Gastroesophageal sphincter (tissue), 4 donors: ENCODE measurements around the gene CFP. TPM values are rescaled to one million over a fixed set of nuclear protein-coding genes. Genes with fewer than 3 reads are reported as not detected.

Source experiments
- ATAC-seq: fragments of 150-250 bp; one replicate; pipeline ENCODE4 v1.9.1; 2016; ENCODE audit warnings: mild to moderate bottlenecking, moderate library complexity
- H3K27ac ChIP-seq, 4 donors: fragments of 200-600 bp; sonication (generic) in 3 of 4; 1 replicate in 3 of 4; 2 replicates in 1 of 4; pipeline ENCODE4 v1.5.1; 2016 to 2019
- H3K27me3 ChIP-seq: fragments of 200-600 bp; sonication (generic); one replicate; pipeline ENCODE4 v1.5.1; 2019
- H3K36me3 ChIP-seq, 2 donors: fragments of 200-600 bp; sonication (generic); one replicate each; pipeline ENCODE4 v1.5.1; 2019; ENCODE audit warnings: control low read depth in 1 of 2
- H3K4me1 ChIP-seq, 3 donors: fragments of 200-600 bp; sonication (generic); 1 replicate in 2 of 3; 2 replicates in 1 of 3; pipeline ENCODE4 v1.5.1; 2016 to 2019; ENCODE audit warnings: control low read depth in 2 of 3
- H3K4me3 ChIP-seq, 2 donors: fragments of 200-600 bp; sonication (generic); one replicate each; pipeline ENCODE4 v1.5.1; 2019; ENCODE audit warnings: mild to moderate bottlenecking in 1 of 2, moderate library complexity in 1 of 2
- H3K9me3 ChIP-seq, 3 donors: fragments of 200-600 bp; sonication (generic); one replicate each; pipeline ENCODE4 v1.5.1; 2017 to 2019; ENCODE audit warnings: control low read depth in 2 of 3
- CTCF ChIP-seq, 4 experiments: fragments of 200-600 bp in 2 of 4; fragments of 450-650 bp in 2 of 4; sonication (generic) in 1 of 4; IDR thresholded peaks; one replicate each; pipeline ENCODE4 v1.5.1; 2017 to 2019; ENCODE audit warnings: antibody characterized with exemption in 4 of 4, mild to moderate bottlenecking in 2 of 4, moderate library complexity in 2 of 4
- EP300 ChIP-seq: sonication (generic); formaldehyde crosslinking; IDR thresholded peaks from one replicate; pipeline ENCODE4 v1.6.1; 2017; ENCODE audit warnings: antibody characterized with exemption, mild to moderate bottlenecking
- POLR2A ChIP-seq, 2 donors: fragments of 450-650 bp; IDR thresholded peaks; one replicate each; pipeline ENCODE4 v1.6.1; 2017; ENCODE audit warnings: antibody characterized with exemption in 2 of 2, mild to moderate bottlenecking in 2 of 2, moderate library complexity in 1 of 2
- POLR2AphosphoS5 ChIP-seq: sonication (generic); formaldehyde crosslinking; IDR thresholded peaks from one replicate; pipeline ENCODE4 v1.6.1; 2017; ENCODE audit warnings: antibody characterized with exemption
- WGBS, 2 donors: methylation state at CpG; one replicate each; pipeline ENCODE4 v1.1.5; 2018; ENCODE audit warnings: low coverage in 1 of 2; 5-methylcytosine and 5-hydroxymethylcytosine counted together
- total RNA-seq, 4 donors: library from RNA; depleted of rRNA; stranded (reverse); fragments of >200 nt; gene quantifications; one replicate each; pipeline ENCODE4 v1.1.0, GENCODE V29; 2016

Gene CFP
- total RNA-seq, 4 donors from 2014 or later = 0.78 to 18.4 (median 4.7) TPM

GRCh38 chrX:47662144-47662657 is 32.5 kb upstream of the CFP start:
- ATAC-seq = no peak
- H3K4me3 ChIP-seq = no peak overlapping the region
- peaks cover 0 to 6% (median 0%) of the 10 kb centered on the region in 3 donors for H3K4me1 ChIP-seq
- no peaks in the 10 kb centered on the region for H3K27me3 ChIP-seq
- peak overlapping the region in 1 of 4 donors; percentile 32 for H3K27ac ChIP-seq
- H3K36me3 ChIP-seq = peaks cover 0 to 4% of the 10 kb centered on the region in 2 donors
- TF ChIP-seq EP300 (no peak), POLR2A (IDR thresholded peaks at IDR 0.05) (no peak), POLR2AphosphoS5 (no peak), CTCF (IDR thresholded peaks at IDR 0.05) (no peak)
- WGBS, 2 donors = 58% methylated on average over 1 of the region's 1 CpG; no CpG with 5 or more reads in 1 of the 2 donors
- no peaks in the 10 kb centered on the region for H3K9me3 ChIP-seq

- H3K27me3 ChIP-seq = no peaks in the 10 kb centered on the region
- TF ChIP-seq POLR2AphosphoS5 (no peak), CTCF (IDR thresholded peaks at IDR 0.05) (no peak), POLR2A (IDR thresholded peaks at IDR 0.05) (no peak), EP300 (no peak)
- WGBS, 2 donors = 87 to 88% methylated on average over 3 to 7 of the region's 7 CpGs
- no peaks in the 10 kb centered on the region for H3K9me3 ChIP-seq
- peak overlapping the region in 1 of 4 donors; percentile 32 for H3K27ac ChIP-seq
- no peak overlapping the region for H3K4me3 ChIP-seq
- ATAC-seq = no peak
- peaks cover 0 to 6% (median 0%) of the 10 kb centered on the region in 3 donors for H3K4me1 ChIP-seq
- H3K36me3 ChIP-seq = peaks cover 0 to 11% of the 10 kb centered on the region in 2 donors
Observed at GRCh38 chrX:47661539-47661938, 31.8 kb upstream of the CFP start.

- no peaks in the 10 kb centered on the region for H3K27me3 ChIP-seq
- TF ChIP-seq POLR2AphosphoS5 = no peak
- no peak for TF ChIP-seq EP300
- TF ChIP-seq POLR2A (IDR thresholded peaks at IDR 0.05) = no peak
- no peak for TF ChIP-seq CTCF (IDR thresholded peaks at IDR 0.05)
- H3K9me3 ChIP-seq = no peaks in the 10 kb centered on the region
- peaks cover 0 to 30% of the 10 kb centered on the region in 2 donors for H3K36me3 ChIP-seq
- no peak for ATAC-seq
- peak overlapping the region; percentile 90 to 95 (median 94) for H3K27ac ChIP-seq
- peak overlapping the region; percentile 61 to 63 for H3K4me3 ChIP-seq
- 6 to 23% methylated on average over 7 to 8 of the region's 8 CpGs for WGBS, 2 donors
- H3K4me1 ChIP-seq = peaks cover 0 to 6% (median 0%) of the 10 kb centered on the region in 3 donors
Observed at GRCh38 chrX:47659421-47659726, 29.6 kb upstream of the CFP start.

GRCh38 chrX:47658684-47659420 is 29.1 kb upstream of the CFP start, which contains the start of gene UXT:
TSS of gene UXT (minus strand) at chrX:47659180. CDS start at chrX:47658927, 253 bp downstream.
- Histone ChIP-seq H3K27me3 (no peaks in the 10 kb centered on the region), H3K4me1 (peaks cover 0 to 6% (median 0%) of the 10 kb centered on the region in 3 donors), H3K36me3 (peaks cover 0 to 35% of the 10 kb centered on the region in 2 donors), H3K4me3 (peak within 1 kb of the TSS; percentile 61 to 63), H3K27ac (peak within 1 kb of the TSS; percentile 90 to 95 (median 94)), H3K9me3 (no peaks in the 10 kb centered on the region)
- WGBS, 2 donors = 22% methylated on average over 10 of the region's 54 CpGs; no CpG with 5 or more reads in 1 of the 2 donors
- peak; percentile 91 for ATAC-seq
- TF ChIP-seq EP300 = no peak
- TF ChIP-seq CTCF (IDR thresholded peaks at IDR 0.05) = no peak
- TF ChIP-seq POLR2AphosphoS5 = peak; percentile 82
- TF ChIP-seq POLR2A (IDR thresholded peaks at IDR 0.05) = peak; percentile 67 to 71

GRCh38 chrX:47658301-47658683 is 28.6 kb upstream of the CFP start:
- ATAC-seq = no peak
- peak overlapping the region; percentile 90 to 95 (median 94) for H3K27ac ChIP-seq
- H3K4me1 ChIP-seq = peaks cover 0 to 6% (median 0%) of the 10 kb centered on the region in 3 donors
- no peaks in the 10 kb centered on the region for H3K27me3 ChIP-seq
- no peak for TF ChIP-seq CTCF (IDR thresholded peaks at IDR 0.05)
- no peak for TF ChIP-seq POLR2A (IDR thresholded peaks at IDR 0.05)
- TF ChIP-seq POLR2AphosphoS5 = no peak
- no peak for TF ChIP-seq EP300
- H3K9me3 ChIP-seq = no peaks in the 10 kb centered on the region
- peak overlapping the region; percentile 61 to 63 for H3K4me3 ChIP-seq
- WGBS, 2 donors = 0 to 22% methylated on average over 5 of the region's 13 CpGs
- peaks cover 0 to 40% of the 10 kb centered on the region in 2 donors for H3K36me3 ChIP-seq
